ENCODE measurements around the gene LRRC8A. TPM values are rescaled to one million over a fixed set of nuclear protein-coding genes. Genes with fewer than 3 reads are reported as not detected.

The LRRC8A gene
- total and polyA plus RNA-seq, 2 experiments from 2014 or later, result 37.3 to 80.5 TPM

DNA sequence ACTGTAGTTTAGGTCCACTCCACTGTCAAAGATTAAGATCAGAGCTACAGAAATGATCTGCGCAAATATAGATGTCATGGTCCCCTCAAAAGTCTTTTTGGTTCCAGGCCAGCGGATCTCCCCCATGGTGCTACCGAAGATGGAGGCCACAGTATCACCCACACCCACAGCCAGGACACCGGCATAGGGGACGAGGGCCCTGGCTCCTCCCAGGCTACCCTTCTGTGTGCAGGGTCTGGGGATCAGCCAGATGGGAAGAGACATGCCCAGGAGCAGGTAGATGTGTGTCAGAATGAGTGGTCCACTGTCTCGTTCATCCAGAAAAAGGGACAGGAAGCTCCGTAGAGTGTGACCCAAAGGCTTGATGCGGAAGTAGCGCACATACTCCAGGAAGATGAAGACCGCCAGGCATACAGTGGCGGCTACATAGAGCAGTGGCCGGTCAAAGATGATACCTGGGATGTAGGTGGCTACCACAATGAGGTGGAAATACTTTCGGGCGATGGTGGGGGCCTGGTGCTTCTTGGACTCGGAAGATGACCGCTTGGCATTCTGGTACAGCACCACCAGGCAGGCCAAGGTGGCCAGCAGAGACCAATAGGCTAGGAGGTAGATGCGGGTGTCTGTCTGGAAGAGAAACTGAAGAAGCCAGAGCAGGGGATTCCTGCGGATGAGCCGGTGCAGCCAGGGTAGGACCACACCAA, 64.0 kb downstream of the LRRC8A start:
- Mint-ChIP-seq H3K9me3 (no peaks in the 10 kb centered on the region), H3K27me3 (ENCODE audit: insufficient read depth, low read depth, poor library complexity) (peaks cover 11% of the 10 kb centered on the region), H3K36me3 (ENCODE audit: low read depth) (peaks cover 31% of the 10 kb centered on the region), H3K27ac (no peak overlapping the region), H3K4me1 (peaks cover 18% of the 10 kb centered on the region), H3K4me3 (peak overlapping the region; percentile 93)
- TF ChIP-seq NANOG (IDR thresholded peaks at IDR 0.05; ENCODE audit: borderline replicate concordance) (no peak), JUNB (IDR thresholded peaks at IDR 0.05; ENCODE audit: unreplicated experiment) (no peak), ZNF331 (CRISPR knock-in tag; IDR thresholded peaks at IDR 0.05; ENCODE audit: low read depth) (no peak), ZNF114 (CRISPR knock-in tag; IDR thresholded peaks at IDR 0.05) (no peak), STAT1 (IDR thresholded peaks at IDR 0.05; ENCODE audit: unreplicated experiment) (no peak), EZH2 (IDR thresholded peaks at IDR 0.05; ENCODE audit: low read depth, unreplicated experiment) (no peak), POLR2AphosphoS5 (IDR thresholded peaks at IDR 0.05; ENCODE audit: low read depth) (no peak)
- TF ChIP-seq, protein P1, sequence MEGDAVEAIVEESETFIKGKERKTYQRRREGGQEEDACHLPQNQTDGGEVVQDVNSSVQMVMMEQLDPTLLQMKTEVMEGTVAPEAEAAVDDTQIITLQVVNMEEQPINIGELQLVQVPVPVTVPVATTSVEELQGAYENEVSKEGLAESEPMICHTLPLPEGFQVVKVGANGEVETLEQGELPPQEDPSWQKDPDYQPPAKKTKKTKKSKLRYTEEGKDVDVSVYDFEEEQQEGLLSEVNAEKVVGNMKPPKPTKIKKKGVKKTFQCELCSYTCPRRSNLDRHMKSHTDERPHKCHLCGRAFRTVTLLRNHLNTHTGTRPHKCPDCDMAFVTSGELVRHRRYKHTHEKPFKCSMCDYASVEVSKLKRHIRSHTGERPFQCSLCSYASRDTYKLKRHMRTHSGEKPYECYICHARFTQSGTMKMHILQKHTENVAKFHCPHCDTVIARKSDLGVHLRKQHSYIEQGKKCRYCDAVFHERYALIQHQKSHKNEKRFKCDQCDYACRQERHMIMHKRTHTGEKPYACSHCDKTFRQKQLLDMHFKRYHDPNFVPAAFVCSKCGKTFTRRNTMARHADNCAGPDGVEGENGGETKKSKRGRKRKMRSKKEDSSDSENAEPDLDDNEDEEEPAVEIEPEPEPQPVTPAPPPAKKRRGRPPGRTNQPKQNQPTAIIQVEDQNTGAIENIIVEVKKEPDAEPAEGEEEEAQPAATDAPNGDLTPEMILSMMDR (conservative IDR thresholded peaks at IDR 0.05; ENCODE audit: low read depth in 2 of 2), result no peak
- H2AFZ ChIP-seq, result no peak overlapping the region
- DNase-seq (ENCODE audit: low spot score), result no peak
- H3F3A ChIP-seq (replicated peaks; ENCODE audit: low read depth), result 0 out of 2 replicates have a peak, but pooled peaks cover 6% of the 10 kb centered on the region
- no peak for ATAC-seq
- H3K27ac ChIP-seq (ENCODE audit: low read depth), result no peak overlapping the region
- H3K36me3 ChIP-seq (ENCODE audit: insufficient read depth), result 0 out of 2 replicates have a peak, but pooled peaks cover 9% of the 10 kb centered on the region
- H3K79me2 ChIP-seq (replicated peaks; ENCODE audit: insufficient read depth), result peaks cover 35% of the 10 kb centered on the region
- peak overlapping the region; percentile 99; the same call in 1 of the 2 replicates for H3K4me3 ChIP-seq
- no peaks in the 10 kb centered on the region; the same call in 1 of the 2 replicates for H3K4me1 ChIP-seq (ENCODE audit: insufficient read depth)
- peak overlapping the region; percentile 99 for H3K4me2 ChIP-seq
- H3K9me2 ChIP-seq (ENCODE audit: insufficient read depth), result no peaks in the 10 kb centered on the region
- no peaks in the 10 kb centered on the region for H3K27me3 ChIP-seq (ENCODE audit: insufficient read depth)
- H4K20me1 ChIP-seq (replicated peaks; ENCODE audit: insufficient read depth), result no peaks in the 10 kb centered on the region; the same call in none of the 2 replicates

- H3K27ac Mint-ChIP-seq, result peak overlapping the region; percentile 98
- Histone ChIP-seq H2AFZ (peak overlapping the region; percentile 69; the same call in 1 of the 2 replicates), H3K4me1 (ENCODE audit: insufficient read depth) (no peaks in the 10 kb centered on the region; the same call in 1 of the 2 replicates), H3K79me2 (replicated peaks; ENCODE audit: insufficient read depth) (peaks cover 35% of the 10 kb centered on the region), H3K36me3 (ENCODE audit: insufficient read depth) (0 out of 2 replicates have a peak, but pooled peaks cover 13% of the 10 kb centered on the region), H3K9me2 (ENCODE audit: insufficient read depth) (no peaks in the 10 kb centered on the region), H4K20me1 (replicated peaks; ENCODE audit: insufficient read depth) (no peaks in the 10 kb centered on the region; the same call in none of the 2 replicates), H3K4me3 (peak overlapping the region; percentile 99), H3K27ac (ENCODE audit: low read depth) (peak overlapping the region; percentile 72; the same call in 1 of the 2 replicates), H3K4me2 (peak overlapping the region; percentile 99), H3F3A (replicated peaks; ENCODE audit: low read depth) (0 out of 2 replicates have a peak, but pooled peaks cover 6% of the 10 kb centered on the region), H3K27me3 (ENCODE audit: insufficient read depth) (no peaks in the 10 kb centered on the region)
- H3K27me3 Mint-ChIP-seq (ENCODE audit: insufficient read depth, low read depth, poor library complexity), result peaks cover 11% of the 10 kb centered on the region
- H3K4me3 Mint-ChIP-seq, result peak overlapping the region; percentile 93
- H3K4me1 Mint-ChIP-seq, result peaks cover 18% of the 10 kb centered on the region
- DNase-seq (ENCODE audit: low spot score) (peak; percentile 27), ATAC-seq (peak; percentile 35)
- H3K9me3 Mint-ChIP-seq, result no peaks in the 10 kb centered on the region
- H3K36me3 Mint-ChIP-seq (ENCODE audit: low read depth), result peaks cover 38% of the 10 kb centered on the region
- no peak for TF ChIP-seq POLR2AphosphoS5 (IDR thresholded peaks at IDR 0.05; ENCODE audit: low read depth)
- TF ChIP-seq EZH2phosphoT487 (IDR thresholded peaks at IDR 0.05; ENCODE audit: unreplicated experiment), result no peak
- TF ChIP-seq EZH2 (IDR thresholded peaks at IDR 0.05; ENCODE audit: low read depth, unreplicated experiment), result no peak
- TF ChIP-seq NANOG (IDR thresholded peaks at IDR 0.05; ENCODE audit: borderline replicate concordance), result no peak
- TF ChIP-seq, protein P2, sequence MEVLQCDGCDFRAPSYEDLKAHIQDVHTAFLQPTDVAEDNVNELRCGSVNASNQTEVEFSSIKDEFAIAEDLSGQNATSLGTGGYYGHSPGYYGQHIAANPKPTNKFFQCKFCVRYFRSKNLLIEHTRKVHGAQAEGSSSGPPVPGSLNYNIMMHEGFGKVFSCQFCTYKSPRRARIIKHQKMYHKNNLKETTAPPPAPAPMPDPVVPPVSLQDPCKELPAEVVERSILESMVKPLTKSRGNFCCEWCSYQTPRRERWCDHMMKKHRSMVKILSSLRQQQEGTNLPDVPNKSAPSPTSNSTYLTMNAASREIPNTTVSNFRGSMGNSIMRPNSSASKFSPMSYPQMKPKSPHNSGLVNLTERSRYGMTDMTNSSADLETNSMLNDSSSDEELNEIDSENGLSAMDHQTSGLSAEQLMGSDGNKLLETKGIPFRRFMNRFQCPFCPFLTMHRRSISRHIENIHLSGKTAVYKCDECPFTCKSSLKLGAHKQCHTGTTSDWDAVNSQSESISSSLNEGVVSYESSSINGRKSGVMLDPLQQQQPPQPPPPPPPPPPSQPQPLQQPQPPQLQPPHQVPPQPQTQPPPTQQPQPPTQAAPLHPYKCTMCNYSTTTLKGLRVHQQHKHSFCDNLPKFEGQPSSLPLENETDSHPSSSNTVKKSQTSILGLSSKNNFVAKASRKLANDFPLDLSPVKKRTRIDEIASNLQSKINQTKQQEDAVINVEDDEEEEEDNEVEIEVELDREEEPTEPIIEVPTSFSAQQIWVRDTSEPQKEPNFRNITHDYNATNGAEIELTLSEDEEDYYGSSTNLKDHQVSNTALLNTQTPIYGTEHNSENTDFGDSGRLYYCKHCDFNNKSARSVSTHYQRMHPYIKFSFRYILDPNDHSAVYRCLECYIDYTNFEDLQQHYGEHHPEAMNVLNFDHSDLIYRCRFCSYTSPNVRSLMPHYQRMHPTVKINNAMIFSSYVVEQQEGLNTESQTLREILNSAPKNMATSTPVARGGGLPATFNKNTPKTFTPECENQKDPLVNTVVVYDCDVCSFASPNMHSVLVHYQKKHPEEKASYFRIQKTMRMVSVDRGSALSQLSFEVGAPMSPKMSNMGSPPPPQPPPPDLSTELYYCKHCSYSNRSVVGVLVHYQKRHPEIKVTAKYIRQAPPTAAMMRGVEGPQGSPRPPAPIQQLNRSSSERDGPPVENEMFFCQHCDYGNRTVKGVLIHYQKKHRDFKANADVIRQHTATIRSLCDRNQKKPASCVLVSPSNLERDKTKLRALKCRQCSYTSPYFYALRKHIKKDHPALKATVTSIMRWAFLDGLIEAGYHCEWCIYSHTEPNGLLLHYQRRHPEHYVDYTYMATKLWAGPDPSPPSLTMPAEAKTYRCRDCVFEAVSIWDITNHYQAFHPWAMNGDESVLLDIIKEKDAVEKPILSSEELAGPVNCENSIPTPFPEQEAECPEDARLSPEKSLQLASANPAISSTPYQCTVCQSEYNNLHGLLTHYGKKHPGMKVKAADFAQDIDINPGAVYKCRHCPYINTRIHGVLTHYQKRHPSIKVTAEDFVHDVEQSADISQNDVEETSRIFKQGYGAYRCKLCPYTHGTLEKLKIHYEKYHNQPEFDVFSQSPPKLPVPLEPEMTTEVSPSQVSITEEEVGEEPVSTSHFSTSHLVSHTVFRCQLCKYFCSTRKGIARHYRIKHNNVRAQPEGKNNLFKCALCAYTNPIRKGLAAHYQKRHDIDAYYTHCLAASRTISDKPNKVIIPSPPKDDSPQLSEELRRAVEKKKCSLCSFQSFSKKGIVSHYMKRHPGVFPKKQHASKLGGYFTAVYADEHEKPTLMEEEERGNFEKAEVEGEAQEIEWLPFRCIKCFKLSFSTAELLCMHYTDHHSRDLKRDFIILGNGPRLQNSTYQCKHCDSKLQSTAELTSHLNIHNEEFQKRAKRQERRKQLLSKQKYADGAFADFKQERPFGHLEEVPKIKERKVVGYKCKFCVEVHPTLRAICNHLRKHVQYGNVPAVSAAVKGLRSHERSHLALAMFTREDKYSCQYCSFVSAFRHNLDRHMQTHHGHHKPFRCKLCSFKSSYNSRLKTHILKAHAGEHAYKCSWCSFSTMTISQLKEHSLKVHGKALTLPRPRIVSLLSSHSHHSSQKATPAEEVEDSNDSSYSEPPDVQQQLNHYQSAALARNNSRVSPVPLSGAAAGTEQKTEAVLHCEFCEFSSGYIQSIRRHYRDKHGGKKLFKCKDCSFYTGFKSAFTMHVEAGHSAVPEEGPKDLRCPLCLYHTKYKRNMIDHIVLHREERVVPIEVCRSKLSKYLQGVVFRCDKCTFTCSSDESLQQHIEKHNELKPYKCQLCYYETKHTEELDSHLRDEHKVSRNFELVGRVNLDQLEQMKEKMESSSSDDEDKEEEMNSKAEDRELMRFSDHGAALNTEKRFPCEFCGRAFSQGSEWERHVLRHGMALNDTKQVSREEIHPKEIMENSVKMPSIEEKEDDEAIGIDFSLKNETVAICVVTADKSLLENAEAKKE (CRISPR knock-in tag; IDR thresholded peaks at IDR 0.05), result no peak
Observed at GRCh38 chr9:128946571-128947276, 64.8 kb downstream of the LRRC8A start.
